GM18520 (cell line): Measurements from ENCODE around the gene SLC6A12.

Source experiments
- ATAC-seq: cut with Tn5 transposase; IDR thresholded peaks from one replicate; pipeline ENCODE4 v1.9.1; 2021; ENCODE audit not compliant: unreplicated experiment

The SLC6A12 gene

DNA sequence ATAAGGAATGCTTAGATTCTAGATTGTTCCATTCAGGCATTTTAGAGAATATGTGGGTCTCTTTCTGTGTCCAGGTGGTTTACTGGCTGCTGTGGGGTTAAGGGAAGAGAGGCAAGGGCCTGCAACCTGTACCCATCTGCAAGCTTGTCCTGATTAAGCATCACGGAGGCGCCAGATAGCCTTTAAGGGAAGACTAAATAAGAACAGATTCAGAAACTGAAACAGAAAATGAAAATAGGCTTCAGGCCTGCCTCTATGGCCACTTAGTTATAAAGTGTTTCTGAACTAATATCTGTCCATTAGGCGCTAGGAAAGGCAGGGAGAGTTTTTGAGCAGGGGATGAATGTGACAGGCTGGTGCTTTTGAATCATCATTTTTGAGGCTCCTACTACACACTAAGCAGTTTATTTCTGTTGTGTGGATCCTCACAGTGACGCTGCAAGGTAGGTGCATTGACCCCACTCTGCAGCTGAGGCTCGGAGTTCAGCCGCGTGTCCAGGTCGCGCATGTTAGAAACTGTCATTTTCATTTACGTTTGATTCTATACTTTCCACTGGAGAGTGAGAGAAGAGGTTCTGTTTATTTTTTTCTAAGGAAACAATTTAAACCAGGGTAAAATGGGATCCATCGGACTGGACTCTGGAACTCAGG, 47.4 kb downstream of the SLC6A12 start:
- no peak for ATAC-seq

DNA sequence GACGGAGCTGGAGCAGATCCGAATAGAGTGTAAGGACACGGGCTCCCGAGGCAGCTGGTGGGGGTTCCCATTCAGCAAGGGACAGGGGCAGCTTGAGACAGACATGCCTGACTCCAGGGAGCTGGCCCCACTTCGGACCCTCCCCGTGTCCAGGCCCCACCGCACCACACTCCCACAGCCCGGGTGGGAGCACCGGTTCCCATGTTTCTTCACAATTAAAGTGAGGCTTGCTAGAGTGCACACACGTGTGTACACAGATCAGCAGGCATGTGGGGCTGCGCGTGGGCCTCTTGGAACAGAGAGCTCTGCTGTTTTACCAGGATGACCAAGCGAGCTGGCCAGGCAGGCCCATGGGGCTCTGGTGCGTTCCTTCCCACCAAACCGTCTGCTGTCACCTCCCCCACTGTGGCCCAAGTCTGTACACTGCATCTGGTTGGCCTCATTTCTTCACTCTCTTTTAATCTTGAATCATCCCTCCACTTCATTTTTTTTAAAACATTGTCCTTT, 48.0 kb downstream of the SLC6A12 start:
- no peak for ATAC-seq

DNA sequence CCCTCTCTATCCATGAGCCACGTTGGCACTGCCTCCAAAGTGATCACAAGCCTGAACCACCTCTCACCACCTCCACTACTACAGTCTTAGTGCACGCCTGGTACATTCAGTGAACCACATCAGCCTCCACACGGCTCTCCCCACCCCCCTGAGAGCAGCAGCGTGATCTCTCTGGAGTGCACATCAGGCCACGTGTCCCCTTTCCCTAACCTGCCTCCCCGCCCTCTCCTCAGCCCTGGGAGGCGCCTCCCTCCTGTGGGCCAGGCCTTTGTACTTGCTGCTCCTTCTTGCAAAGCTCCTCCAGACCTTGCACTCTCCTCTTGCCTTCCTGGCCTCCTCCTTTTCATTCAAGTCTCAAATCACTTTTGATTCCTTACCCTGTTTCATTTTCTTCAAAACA, 49.8 kb downstream of the SLC6A12 start:
- ATAC-seq, result no peak

DNA sequence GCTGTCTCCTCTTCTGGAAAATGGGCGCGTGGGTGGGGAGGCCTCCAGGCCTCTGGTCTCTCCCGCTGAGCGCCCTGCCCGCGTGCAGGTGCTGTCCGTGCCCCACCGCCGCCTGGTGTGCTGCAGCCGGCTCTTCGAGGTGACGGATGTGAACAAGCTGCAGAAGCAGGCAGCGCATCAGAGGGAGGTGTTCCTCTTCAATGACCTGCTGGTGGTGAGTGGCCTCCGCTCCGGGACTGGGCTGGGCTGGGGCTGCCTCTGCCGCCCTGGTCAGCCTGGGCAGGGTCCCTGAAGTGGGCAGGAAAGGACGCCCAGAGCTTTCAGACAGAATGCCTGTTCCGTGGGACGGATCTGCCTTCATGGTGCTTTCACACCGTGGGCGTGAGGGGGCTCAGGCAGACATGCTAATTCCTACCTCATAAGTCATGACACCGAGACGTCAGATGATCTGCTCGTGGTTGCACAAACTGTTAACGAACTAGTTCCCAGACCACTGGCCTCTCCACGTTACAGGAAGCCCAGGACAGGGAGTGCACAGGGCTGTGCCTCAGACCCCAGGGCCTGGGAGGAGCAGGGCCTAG, 50.5 kb downstream of the SLC6A12 start:
- no peak for ATAC-seq

DNA sequence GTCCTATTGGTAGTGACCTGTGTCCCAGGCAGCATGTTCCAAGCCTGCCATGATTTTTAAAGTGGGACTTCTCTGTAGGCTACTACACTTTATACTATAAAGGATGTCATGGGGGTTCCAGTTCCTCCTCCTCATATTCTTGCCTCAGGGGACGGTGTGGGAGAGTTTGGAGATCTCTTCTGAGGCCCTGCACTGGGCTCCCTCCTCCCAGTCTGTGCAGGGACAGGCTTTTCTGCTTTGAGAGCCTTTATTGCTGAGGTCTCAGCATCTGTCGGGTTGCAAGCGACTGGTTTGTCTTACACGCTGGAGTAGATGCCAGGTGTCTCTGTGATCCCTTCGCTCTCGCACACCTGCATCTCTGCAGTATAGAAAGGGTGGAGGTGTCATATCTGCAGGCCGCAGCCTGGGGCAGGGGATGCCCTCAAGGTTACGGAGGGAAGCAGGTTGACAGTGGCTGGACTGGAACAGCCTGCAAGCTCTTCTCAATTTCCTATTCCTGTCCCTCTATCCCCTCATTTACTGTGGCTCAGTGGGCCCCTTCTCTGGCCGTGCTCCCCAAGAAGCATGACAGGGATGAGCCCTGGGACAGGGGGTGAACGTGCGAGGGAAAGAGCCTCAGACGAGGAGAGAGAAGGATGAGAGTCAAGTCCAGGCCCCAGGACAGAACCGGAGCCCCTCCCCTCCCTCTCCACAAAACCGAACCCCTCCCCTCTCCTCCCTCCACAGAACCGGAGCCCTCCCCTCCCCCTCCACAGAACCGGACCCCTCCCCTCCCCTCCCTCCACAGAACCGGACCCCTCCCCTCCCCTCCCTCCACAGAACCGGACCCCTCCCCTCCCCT, 51.3 kb downstream of the SLC6A12 start:
- ATAC-seq, result no peak

DNA sequence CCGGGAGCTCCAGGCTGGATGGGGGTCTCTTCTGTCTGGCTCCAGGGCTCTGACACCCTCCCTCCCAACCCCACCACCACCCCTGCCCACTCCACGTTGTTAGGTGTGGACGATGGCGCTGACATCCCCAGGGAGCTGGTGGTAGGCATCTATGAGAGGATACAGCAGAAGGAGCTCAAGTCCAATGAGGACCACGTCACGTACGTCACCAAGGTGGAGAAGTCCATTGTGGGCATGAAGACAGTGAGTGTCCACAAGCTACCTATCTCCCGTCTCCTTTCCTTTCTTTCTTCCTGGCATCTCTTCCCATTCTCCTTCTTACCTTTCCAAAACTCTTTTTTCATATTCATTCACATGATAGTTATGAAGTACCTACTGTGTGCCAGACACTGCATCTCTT, 52.1 kb downstream of the SLC6A12 start:
- no peak for ATAC-seq

DNA sequence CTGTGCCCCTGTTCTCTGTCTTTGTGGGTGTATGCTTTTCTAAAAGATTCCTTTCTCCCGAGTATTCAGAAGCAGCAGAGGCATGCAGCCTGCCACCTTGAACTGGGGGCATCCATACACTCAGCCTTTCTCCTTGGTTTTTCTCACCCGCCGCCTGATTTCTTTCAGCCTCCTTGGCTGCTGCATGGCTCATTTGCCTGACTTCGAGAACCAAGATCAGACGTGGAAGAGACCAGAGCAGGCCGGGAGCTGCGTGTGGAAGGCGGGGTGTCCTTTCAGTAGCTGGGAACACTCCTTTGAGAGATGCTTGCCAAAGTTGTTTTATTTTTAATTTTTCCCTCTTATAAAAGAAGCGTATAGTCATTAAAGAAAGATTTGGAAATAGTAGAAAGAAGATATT, 53.1 kb downstream of the SLC6A12 start:
- ATAC-seq, result no peak

DNA sequence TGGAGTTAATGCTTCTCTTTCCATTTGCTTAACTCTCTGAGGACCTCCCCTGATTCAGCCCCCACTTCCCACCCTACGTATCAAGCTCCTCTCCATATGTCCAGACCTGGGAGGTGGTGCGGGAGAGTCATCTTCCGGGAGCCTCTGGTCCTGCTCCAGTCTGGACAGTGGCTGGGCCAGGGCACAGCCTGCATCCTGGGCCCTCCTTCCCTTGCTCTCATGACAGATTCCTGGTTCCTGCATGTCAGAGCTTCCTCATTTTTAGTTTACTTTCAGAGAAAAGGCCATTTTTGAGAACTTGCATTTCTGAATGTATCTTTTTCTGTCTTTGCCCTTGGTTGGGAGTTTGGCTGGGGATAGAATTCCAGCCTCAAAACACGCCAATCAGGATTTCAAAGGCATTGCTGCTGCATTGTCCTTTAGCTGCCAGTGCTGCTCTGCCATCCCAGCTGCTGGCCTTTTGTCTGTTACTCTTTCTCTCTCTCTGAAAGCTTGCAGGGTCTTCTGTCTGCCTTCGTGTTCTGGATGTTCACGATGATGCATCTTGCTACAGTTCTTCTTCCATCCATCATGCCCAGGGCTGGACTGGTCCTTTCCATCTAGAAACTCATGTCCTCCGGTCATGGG, 54.7 kb downstream of the SLC6A12 start:
- ATAC-seq, result no peak

DNA sequence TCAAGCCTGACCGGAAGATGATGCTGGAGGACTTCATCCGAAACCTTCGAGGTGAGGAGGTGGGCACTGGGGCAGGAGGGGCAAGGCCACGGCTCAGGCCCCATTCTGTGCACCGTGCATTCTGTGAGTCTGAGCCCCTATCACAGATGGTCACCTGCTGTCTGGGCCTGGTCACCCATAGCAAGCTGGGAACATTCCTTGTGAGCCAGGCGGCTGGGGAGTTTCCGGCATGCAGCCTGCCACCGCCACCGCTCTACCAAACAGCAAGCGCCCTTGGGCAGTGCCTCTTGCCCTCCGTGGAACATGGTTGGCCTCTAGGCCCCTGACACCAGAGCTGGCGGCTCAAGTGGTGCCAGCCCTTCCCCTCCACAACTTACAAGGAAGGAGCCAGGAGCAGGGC, 56.3 kb downstream of the SLC6A12 start:
- no peak for ATAC-seq

DNA sequence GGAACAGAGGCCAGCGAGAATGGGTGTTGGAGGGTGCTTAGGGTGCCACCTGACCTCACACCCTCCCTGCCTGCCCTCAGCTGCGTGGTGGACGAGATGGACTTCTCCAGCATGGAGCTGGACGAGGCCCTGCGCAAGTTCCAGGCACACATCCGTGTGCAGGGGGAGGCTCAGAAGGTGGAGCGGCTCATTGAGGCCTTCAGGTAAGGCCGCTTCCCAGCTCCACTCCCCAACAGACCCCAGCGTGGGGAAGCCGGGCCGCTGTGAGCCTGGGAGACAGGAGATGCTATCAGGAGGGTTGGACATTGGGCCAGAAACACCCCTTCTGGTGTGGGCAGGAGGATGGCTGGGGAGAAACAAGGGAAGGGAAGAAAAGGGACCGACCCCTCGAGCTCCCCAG, 57.0 kb downstream of the SLC6A12 start:
- no peak for ATAC-seq

DNA sequence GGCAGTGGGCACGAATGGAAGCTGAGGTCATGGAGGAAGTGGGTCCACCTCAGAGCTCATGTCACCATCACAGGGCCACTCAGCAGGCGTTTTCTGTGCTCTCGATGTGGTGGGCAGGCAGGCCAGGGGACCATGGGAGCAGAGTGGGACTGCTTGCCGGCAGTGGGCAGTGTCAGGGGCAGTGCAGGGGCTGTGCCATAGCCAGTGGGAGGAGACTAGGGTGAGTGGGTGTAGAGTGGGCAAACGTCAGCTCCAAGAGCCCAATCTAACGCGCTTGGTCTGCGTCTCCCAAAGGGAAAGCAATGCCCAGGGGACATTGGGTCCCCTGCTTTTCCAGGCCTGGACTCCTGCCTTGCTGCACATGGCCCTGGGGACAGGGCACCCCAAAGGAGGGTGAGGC, 58.3 kb downstream of the SLC6A12 start:
- ATAC-seq, result no peak

DNA sequence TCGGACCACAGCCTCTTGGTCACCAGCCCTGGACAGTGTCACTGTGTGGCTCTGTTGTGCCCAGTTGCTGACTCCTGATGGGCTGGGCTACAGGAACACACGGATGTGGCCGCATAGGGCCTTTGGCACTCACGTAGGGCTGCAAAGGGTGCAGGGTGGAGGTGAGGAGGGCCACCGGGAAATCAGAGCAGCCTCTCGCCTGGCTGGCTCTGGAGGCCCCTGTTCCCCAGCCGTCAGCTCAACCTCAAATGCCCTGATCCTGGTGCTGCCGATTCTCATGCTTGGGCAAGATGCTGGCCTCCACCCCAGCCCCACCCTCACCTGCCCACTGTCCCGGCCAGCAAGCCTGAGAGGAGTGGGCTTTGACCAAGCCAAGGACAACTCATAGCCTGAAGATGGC, 59.0 kb downstream of the SLC6A12 start:
- no peak for ATAC-seq

DNA sequence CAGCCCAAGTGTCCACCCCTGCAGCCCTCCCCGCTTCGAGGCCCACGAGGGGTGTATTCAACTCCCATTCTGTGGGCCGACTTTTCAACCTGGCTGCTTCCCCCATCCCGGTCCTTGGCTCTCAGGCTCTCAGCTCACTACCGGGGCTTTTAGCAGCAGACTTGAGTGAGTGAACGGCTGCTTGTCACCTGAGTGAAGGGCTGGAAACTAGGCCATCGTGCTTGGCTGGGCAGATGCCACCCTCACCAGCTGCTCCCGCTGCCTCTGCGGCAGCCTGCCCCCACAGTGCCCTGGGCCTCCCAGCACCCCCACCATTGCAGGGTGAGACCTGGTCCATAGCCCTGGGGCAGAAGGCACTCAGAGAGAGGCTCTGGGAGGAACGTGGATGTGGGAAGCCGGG, 59.9 kb downstream of the SLC6A12 start:
- no peak for ATAC-seq

DNA sequence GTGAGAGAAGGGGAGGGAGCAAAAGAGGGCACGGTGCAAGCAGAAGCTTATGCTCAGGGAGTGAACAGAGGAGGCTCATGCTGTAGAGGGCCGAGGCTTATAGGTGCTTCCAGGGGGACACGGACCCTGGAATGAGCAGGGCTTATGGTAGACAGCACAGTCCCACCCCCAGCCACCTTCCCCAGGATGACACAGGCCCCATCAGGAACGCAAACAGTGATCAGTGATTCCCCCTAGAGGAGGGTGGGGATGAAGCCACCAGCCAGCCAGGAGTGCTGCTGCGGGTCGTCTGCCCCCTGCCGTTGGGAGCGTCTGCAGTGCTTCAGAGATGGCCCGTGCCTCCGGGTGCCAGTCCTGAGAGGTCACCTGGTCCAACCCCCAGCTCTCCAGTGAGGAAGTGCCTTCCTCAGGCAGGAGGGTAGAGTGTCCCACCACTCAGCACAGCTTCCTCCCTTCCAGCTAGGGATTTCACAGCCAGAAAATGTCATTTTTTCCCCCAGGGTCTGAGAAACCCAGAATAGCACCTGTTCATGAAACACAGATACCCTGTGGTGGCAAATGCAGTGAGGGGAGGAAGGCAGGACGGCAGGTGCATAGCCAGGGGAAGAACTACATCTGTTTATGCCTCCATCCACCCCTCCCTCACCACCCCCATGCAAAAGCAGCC, 60.7 kb downstream of the SLC6A12 start:
- no peak for ATAC-seq

DNA sequence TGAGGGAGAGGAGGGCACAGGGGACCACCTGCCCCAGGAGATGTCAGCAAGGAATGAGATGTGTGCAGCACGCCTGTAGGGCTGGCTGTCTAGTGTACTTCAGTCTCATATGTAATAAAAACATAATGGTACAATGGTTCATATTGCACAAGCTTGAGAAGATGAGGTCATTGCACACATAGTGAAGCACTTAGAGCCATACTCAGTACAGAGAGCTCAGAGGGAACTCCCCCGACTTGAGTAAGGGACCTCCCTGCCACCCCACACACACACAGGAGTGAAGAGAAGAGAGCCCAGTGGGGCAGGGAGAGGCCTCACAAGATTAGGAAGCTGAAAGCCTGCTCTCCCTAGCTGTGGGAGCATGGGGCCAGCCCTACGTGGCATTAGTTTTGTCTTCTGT, 61.5 kb downstream of the SLC6A12 start:
- ATAC-seq, result no peak

DNA sequence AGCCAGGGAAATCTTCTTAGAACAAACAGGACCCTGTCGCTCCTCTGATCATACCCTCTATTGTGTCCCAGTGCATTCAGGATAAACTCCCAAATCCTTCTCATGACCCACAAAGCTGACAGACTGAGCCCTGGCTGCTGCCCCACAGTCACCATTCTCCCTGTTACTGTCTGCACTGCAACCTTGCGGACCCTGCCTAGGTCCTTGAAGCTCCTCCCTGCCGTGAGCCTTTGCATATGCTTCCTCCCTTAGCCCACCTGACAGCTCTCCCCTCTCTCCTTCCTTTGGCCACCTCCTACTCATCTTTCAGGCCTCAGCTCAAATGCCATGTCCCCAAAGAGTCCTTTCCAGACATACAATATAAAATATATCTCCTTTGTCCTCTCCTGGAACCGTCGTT, 62.4 kb downstream of the SLC6A12 start:
- no peak for ATAC-seq

DNA sequence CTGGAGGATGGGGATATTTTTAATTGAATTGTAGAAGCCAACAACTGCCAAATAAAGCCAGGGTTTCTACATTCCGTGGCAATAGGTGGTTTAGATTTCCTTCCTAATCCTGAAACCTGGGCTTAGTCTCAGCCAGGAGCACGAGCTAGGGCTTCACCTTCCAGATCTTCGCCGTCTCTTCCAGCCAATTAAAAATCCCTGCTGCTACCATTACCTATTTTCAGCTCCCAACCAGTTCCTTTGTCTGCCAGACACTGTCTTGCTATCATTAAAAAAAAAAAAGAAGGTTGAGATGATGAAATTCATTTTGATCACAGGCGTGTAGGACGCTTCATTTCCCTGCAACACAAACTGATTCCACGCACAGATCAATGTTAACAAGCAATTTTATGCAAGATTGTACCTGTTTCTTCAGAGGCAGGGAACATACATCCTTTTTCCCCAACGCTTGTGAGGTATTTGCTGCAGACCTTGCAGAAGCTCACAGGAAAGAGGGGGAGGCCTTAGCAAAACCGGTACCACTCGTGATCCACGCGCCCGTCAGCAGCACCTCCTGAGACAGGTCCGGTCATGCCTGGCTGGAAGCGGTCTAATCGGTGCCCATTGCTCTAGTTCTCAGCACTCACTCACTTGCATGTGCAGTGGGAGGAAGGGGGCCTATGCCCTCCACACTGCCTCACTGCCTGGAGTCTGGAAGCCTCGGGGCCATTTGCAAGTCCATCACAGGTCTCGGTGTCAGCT, 65.1 kb downstream of the SLC6A12 start:
- ATAC-seq, result no peak

DNA sequence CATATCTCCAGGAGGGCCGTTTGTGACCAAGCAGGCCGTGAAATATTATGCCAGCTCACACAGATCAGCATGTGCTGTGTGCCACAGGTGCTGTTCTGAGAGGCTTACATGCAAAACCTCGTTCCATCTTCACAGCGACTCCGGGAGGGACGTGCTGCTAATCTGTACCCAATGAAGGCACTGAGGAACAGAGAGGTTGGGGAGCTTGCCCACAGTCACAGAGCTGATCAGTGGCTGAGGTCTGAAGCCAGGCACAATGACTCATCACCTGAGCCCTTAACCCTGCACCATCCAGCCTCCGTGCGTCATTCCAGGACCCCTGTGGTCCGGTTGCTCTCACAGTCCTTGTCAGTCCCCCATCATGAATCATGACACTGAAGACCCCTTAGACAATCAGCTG, 66.7 kb downstream of the SLC6A12 start:
- ATAC-seq, result no peak

DNA sequence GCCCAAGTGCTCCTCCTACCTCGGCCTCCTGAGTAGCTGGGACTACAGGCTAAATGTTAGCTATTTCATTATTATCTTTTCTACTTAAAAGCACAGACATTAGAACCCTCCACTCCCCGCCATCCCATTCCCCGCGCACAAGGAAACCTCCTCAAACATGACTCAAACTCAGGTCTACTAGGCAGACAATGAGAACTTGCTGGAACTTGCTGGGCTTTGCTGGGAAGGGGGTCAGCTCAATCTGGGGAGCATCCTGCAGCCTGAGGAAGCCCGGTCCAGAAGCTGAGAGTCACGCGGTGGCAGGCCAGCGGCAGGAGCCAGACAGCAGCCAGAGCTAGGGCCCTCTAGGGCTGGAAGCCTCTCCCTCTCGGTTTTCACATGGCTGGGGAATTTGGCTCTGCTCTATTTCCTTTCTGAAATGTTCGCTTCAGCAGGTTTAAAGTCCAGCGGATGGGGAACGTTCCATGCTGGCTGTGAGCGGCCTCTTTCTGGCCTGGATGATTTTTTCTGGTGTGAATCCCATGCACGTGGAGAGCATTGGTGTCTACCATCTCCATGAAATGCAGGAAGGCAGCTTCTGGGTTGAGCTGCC, 68.5 kb downstream of the SLC6A12 start:
- no peak for ATAC-seq

DNA sequence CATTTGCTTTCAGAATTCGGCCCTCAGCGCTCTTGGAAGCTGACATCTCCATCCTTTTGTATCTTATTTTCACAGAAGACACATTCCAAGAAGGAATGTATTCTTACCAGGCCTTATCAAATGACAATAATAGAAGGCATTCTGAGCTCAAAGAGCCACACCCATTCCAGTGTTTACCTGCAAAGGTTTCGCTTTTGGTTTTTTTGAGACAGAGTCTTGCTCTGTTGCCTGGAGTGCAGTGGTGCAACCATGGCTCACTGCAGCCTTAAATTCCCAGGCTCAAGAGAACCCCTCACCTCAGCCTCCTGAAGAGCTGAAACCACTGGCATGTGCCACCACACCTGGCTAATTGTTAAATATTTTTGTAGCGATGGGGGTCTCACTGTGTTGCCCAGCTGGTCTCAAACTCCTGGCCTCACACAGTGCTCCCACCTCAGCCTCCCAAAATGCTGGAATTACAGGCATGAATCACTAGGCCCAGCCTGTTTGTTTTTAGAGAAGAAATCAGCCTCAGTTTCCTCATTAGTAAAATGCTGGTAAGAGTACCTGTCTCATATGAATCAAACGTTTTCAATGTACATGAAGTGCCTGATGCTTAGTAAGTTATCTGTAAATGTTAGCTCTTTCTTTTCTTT, 69.2 kb downstream of the SLC6A12 start:
- ATAC-seq, result no peak
